ENCODE data around the gene PIH1D2. TPM values are rescaled to one million over a fixed set of nuclear protein-coding genes. Genes with fewer than 3 reads are reported as not detected.

The PIH1D2 gene
- polyA plus RNA-seq, 2 of the 4 experiments (the other 2 are of a cell fraction): 0.98 to 1.4 TPM

GRCh38 chr11:112121981-112122615 lies 48.3 kb upstream of the PIH1D2 start:
- Histone ChIP-seq H3K4me3 (no peak overlapping the region), H3K9me3 (no peaks in the 10 kb centered on the region), H3K27ac (no peak overlapping the region), H3K4me2 (no peak overlapping the region), H3K4me1 (no peaks in the 10 kb centered on the region)
- WGBS (ENCODE audit: missing lambda C conversion rate): 83% methylated on average over 5 of the region's 5 CpGs
- ATAC-seq: no peak
- no peak for FAIRE-seq
- ChIA-PET POLR2A (no interaction called here), CTCF (interaction anchor here (3.9 kb wide), 1 partner anchor 8 kb away, joined by 16 read pairs; no protein-coding TSS in a partner anchor)
- no peak for DNase-seq (ENCODE audit: low read depth in 1 of 2, low spot score in 1 of 2)
- TF ChIP-seq GATA3 (IDR thresholded peaks at IDR 0.05; ENCODE audit: borderline replicate concordance) (no peak), CEBPB (IDR thresholded peaks at IDR 0.05) (no peak), CHD2 (IDR thresholded peaks at IDR 0.05; ENCODE audit: low read length, partially characterized antibody) (no peak), CBX2 (IDR thresholded peaks at IDR 0.05; ENCODE audit: borderline replicate concordance, low read depth) (no peak), PHF8 (IDR thresholded peaks at IDR 0.05; ENCODE audit: borderline replicate concordance, low read depth) (no peak), RAD21 (conservative IDR thresholded peaks at IDR 0.05 in 1 of 2, IDR thresholded peaks at IDR 0.05 in 1 of 2) (no peak), MAZ (IDR thresholded peaks at IDR 0.05; ENCODE audit: borderline replicate concordance, low read depth, low read length) (no peak), E2F6 (IDR thresholded peaks at IDR 0.05; ENCODE audit: borderline replicate concordance, low read depth) (no peak), BHLHE40 (IDR thresholded peaks at IDR 0.05; ENCODE audit: low read depth, low read length) (no peak), JUN (IDR thresholded peaks at IDR 0.05) (no peak), MYC (IDR thresholded peaks at IDR 0.05; ENCODE audit: borderline replicate concordance, low read length) (no peak), MAX (IDR thresholded peaks at IDR 0.05) (no peak), HEYL (CRISPR knock-in tag; IDR thresholded peaks at IDR 0.05) (no peak), HMGXB4 (CRISPR knock-in tag; IDR thresholded peaks at IDR 0.05; ENCODE audit: borderline replicate concordance) (no peak), USF2 (IDR thresholded peaks at IDR 0.05) (no peak), HES2 (IDR thresholded peaks at IDR 0.05) (no peak), PBX3 (IDR thresholded peaks at IDR 0.05) (no peak)

GRCh38 chr11:112118176-112118575 lies 44.4 kb upstream of the PIH1D2 start:
- TF ChIP-seq GATA3 (IDR thresholded peaks at IDR 0.05; ENCODE audit: borderline replicate concordance) (no peak), CEBPB (IDR thresholded peaks at IDR 0.05) (no peak), KDM5A (IDR thresholded peaks at IDR 0.05) (no peak), BCL3 (IDR thresholded peaks at IDR 0.05) (no peak), TFCP2L1 (CRISPR knock-in tag; IDR thresholded peaks at IDR 0.05) (no peak), HMGXB4 (CRISPR knock-in tag; IDR thresholded peaks at IDR 0.05; ENCODE audit: borderline replicate concordance) (no peak), SREBF2 (IDR thresholded peaks at IDR 0.05) (no peak), POLR2AphosphoS2 (conservative IDR thresholded peaks at IDR 0.05; ENCODE audit: low read length) (no peak), CHD4 (IDR thresholded peaks at IDR 0.05; ENCODE audit: borderline replicate concordance) (no peak), JUN (IDR thresholded peaks at IDR 0.05) (no peak), FOXS1 (CRISPR knock-in tag; IDR thresholded peaks at IDR 0.05) (no peak), E2F6 (IDR thresholded peaks at IDR 0.05; ENCODE audit: borderline replicate concordance, low read depth) (no peak), MYC (IDR thresholded peaks at IDR 0.05; ENCODE audit: borderline replicate concordance, low read length) (no peak)
- DNase-seq (ENCODE audit: low read depth in 1 of 2, low spot score in 1 of 2) (no peak), ATAC-seq (no peak), FAIRE-seq (no peak)
- Histone ChIP-seq H3K4me2 (no peak overlapping the region), H3K27ac (no peak overlapping the region), H3K9me3 (no peaks in the 10 kb centered on the region), H3K4me1 (0 out of 3 replicates have a peak, but pooled peaks cover 3% of the 10 kb centered on the region), H3K4me3 (no peak overlapping the region)
- ChIA-PET POLR2A (no interaction called here), CTCF (interaction anchor here (1.1 kb wide), 1 partner anchor 57 kb away, joined by 3 read pairs; the partner anchor contains the start of gene BCO2)
- 68% methylated on average over 2 of the region's 2 CpGs for WGBS (ENCODE audit: missing lambda C conversion rate)

Measured in A549 (cell line).